HL-60 (cell line): ENCODE data around the gene PTPRT.

Experiments used
- CTCF ChIP-seq: IDR thresholded peaks from one replicate; pipeline ENCODE4 v1.5.1; 2011; ENCODE audit warnings: low read length, control low read depth, inconsistent platforms; ENCODE audit not compliant: insufficient read depth
- GABPA ChIP-seq: IDR thresholded peaks from 2 replicates; pipeline ENCODE4 v1.6.1; 2012; ENCODE audit warnings: low read depth
- REST ChIP-seq: IDR thresholded peaks from 2 replicates; pipeline ENCODE4 v1.6.1; 2012; ENCODE audit warnings: low read depth; ENCODE audit not compliant: insufficient replicate concordance
- SPI1 ChIP-seq: IDR thresholded peaks from 2 replicates; pipeline ENCODE4 v1.6.1; 2012; ENCODE audit warnings: low read depth, mild to moderate bottlenecking, borderline replicate concordance

GRCh38 chr20:42975974-42976373 lies 213.7 kb downstream of the PTPRT start:
- TF ChIP-seq REST (no peak), CTCF (no peak), SPI1 (no peak), GABPA (no peak)
